NCI-H2171 (cell line): ENCODE data around the gene MPV17L2.

Source experiments
- DNase-seq: peaks from one replicate; lab custom pipeline; 2025; lab: John Stamatoyannopoulos, UW

Gene MPV17L2

GRCh38 chr19:18160971-18161635, 31.9 kb upstream of the MPV17L2 start:
- peak; percentile 60 for DNase-seq

- no peak for DNase-seq
Measured at GRCh38 chr19:18161636-18162002, 31.4 kb upstream of the MPV17L2 start.

GRCh38 chr19:18164072-18164471, 28.9 kb upstream of the MPV17L2 start:
- no peak for DNase-seq

- no peak for DNase-seq
Measured at GRCh38 chr19:18165794-18166544, 27.0 kb upstream of the MPV17L2 start.

- DNase-seq: no peak
Measured at GRCh38 chr19:18167011-18167410, 26.0 kb upstream of the MPV17L2 start.

- peak; percentile 7 for DNase-seq
Measured at GRCh38 chr19:18167975-18168645, 24.9 kb upstream of the MPV17L2 start.

GRCh38 chr19:18168673-18169381, 24.2 kb upstream of the MPV17L2 start:
- no peak for DNase-seq

- no peak for DNase-seq
Measured at GRCh38 chr19:18170714-18171255, 22.2 kb upstream of the MPV17L2 start.

- no peak for DNase-seq
Measured at GRCh38 chr19:18171605-18172327, 21.3 kb upstream of the MPV17L2 start.

- DNase-seq: no peak
Measured at GRCh38 chr19:18172331-18173053, 20.5 kb upstream of the MPV17L2 start.

- no peak for DNase-seq
Measured at GRCh38 chr19:18173054-18173571, 19.9 kb upstream of the MPV17L2 start.

GRCh38 chr19:18173572-18174288, 19.3 kb upstream of the MPV17L2 start, which contains the start of gene IFI30:
TSS of gene IFI30 (plus strand) at chr19:18173813. CDS start at chr19:18173842, 29 bp downstream.
- DNase-seq: peak; percentile 81

- DNase-seq: no peak
Measured at GRCh38 chr19:18174983-18175382, 18.0 kb upstream of the MPV17L2 start.

GRCh38 chr19:18176367-18177310, 16.4 kb upstream of the MPV17L2 start:
- DNase-seq: no peak

- no peak for DNase-seq
Measured at GRCh38 chr19:18179957-18180356, 13.1 kb upstream of the MPV17L2 start.

GRCh38 chr19:18183529-18183928, 9.5 kb upstream of the MPV17L2 start:
- DNase-seq: no peak

- DNase-seq: no peak
Measured at GRCh38 chr19:18185538-18185937, 7.5 kb upstream of the MPV17L2 start.

- no peak for DNase-seq
Measured at GRCh38 chr19:18190278-18190677, 2.7 kb upstream of the MPV17L2 start.

- no peak for DNase-seq
Measured at GRCh38 chr19:18191640-18192062, 1.4 kb upstream of the MPV17L2 start.
